H1 (cell line): Measurements from ENCODE around the gene IL16. TPM values are rescaled to one million over a fixed set of nuclear protein-coding genes. Genes with fewer than 3 reads are reported as not detected.

Experiments used
- BCL11A ChIP-seq, 2 experiments: IDR thresholded peaks; one replicate each; pipeline ENCODE4 v1.6.1; 2011; ENCODE audit warnings: low read depth in 2 of 2, low read length in 2 of 2, mild to moderate bottlenecking in 2 of 2
- GABPA ChIP-seq: IDR thresholded peaks from 2 replicates; pipeline ENCODE4 v1.6.1; 2011; ENCODE audit warnings: mild to moderate bottlenecking, low read length, moderate library complexity, borderline replicate concordance; ENCODE audit not compliant: insufficient read depth
- SP2 ChIP-seq: IDR thresholded peaks from 2 replicates; pipeline ENCODE4 v1.6.1; 2012; ENCODE audit warnings: mild to moderate bottlenecking, low read length, inconsistent platforms
- polyA plus RNA-seq, 7 experiments: library from polyadenylated mRNA; depleted of rRNA in 3 of 7; stranded (reverse) in 5 of 7; unstranded in 2 of 7; fragments of >200 nt in 5 of 7; fragments of 200-250 nt in 2 of 7; gene quantifications; 1 replicate in 5 of 7; 2 replicates in 1 of 7; 4 replicates in 1 of 7; pipeline versions ENCODE4 v1.2.1 to v1.2.3, GENCODE V29; 2011 to 2013; ENCODE audit warnings: missing spikeins in 2 of 7, mixed read lengths in 2 of 7
- total RNA-seq: library from RNA; stranded (reverse); fragmentation: NEBNext Ultra II Directional; extraction: Animal tissue kit (Norgen Biotek cat#: 25700); gene quantifications from 2 replicates; pipeline ENCODE4 v1.2.1, GENCODE V29; 2021

Gene IL16
- total and polyA plus RNA-seq, 2 of the 8 experiments (the other 6 are each of a cell fraction or from before 2014, with no cell fraction given) = 0.03 to 0.09 TPM

GRCh38 chr15:81286621-81287121 lies 90.0 kb downstream of the IL16 start (continued):
- TF ChIP-seq GABPA (no peak), SP2 (no peak), BCL11A (IDR thresholded peaks at IDR 0.05; ENCODE audit: low read depth in 2 of 2, low read length in 2 of 2) (no peak)
